ENCODE measurements around the gene LTBP3.
A peak's percentile ranks its signal among the peaks of the same experiment; 100 is the strongest.

LTBP3 gene

GRCh38 chr11:65553301-65554001 lies 4.7 kb downstream of the LTBP3 start:
- peak; percentile 36 for DNase-seq

- no peak for DNase-seq
These were observed 5.7 kb downstream of the LTBP3 start for GRCh38 chr11:65552388-65552951.

GRCh38 chr11:65551572-65552387 lies 6.4 kb downstream of the LTBP3 start:
- peak; percentile 30 for DNase-seq

- no peak for DNase-seq
These were observed 9.1 kb downstream of the LTBP3 start for GRCh38 chr11:65549096-65549495.

- DNase-seq: no peak
These were observed 9.8 kb downstream of the LTBP3 start for GRCh38 chr11:65548395-65548794.

GRCh38 chr11:65547446-65548125 lies 10.6 kb downstream of the LTBP3 start:
- no peak for DNase-seq

GRCh38 chr11:65546217-65546958 lies 11.8 kb downstream of the LTBP3 start:
- peak; percentile 95 for DNase-seq

GRCh38 chr11:65545853-65546216 lies 12.3 kb downstream of the LTBP3 start:
- DNase-seq: no peak

- DNase-seq: no peak
These were observed 15.3 kb downstream of the LTBP3 start for GRCh38 chr11:65542738-65543390.

- no peak for DNase-seq
These were observed 16.8 kb downstream of the LTBP3 start for GRCh38 chr11:65541093-65541982.

GRCh38 chr11:65540290-65541092 lies 17.7 kb downstream of the LTBP3 start:
- DNase-seq: peak; percentile 84

- peak; percentile 45 for DNase-seq
These were observed 18.3 kb downstream of the LTBP3 start for GRCh38 chr11:65539744-65540289.

GRCh38 chr11:65538915-65539743 lies 19.0 kb downstream of the LTBP3 start:
- DNase-seq: no peak

GRCh38 chr11:65538232-65538914 lies 19.8 kb downstream of the LTBP3 start:
- no peak for DNase-seq

- DNase-seq: no peak
These were observed 20.4 kb downstream of the LTBP3 start for GRCh38 chr11:65537620-65538231.

GRCh38 chr11:65537296-65537597 lies 20.9 kb downstream of the LTBP3 start:
- DNase-seq: no peak

- DNase-seq: no peak
These were observed 21.5 kb downstream of the LTBP3 start for GRCh38 chr11:65536412-65537295.
